Measurements from ENCODE around the gene SYT13. TPM values are rescaled to one million over a fixed set of nuclear protein-coding genes. Genes with fewer than 3 reads are reported as not detected.

The SYT13 gene
- total RNA-seq, 1 donor from 2014 or later: 0.50 TPM

- H3K4me1 Mint-ChIP-seq (ENCODE audit: low read depth, unreplicated experiment): peaks cover 1% of the 10 kb centered on the region
- Histone ChIP-seq H3K27ac (ENCODE audit: low read depth, low read length) (no peak overlapping the region), H3K27me3 (ENCODE audit: insufficient read depth, low read length) (no peaks in the 10 kb centered on the region), H3K36me3 (ENCODE audit: insufficient read depth, low read length) (no peaks in the 10 kb centered on the region), H3K79me2 (ENCODE audit: insufficient read depth, low read length) (no peaks in the 10 kb centered on the region), H3K4me2 (ENCODE audit: low read length) (no peak overlapping the region), H3K4me1 (ENCODE audit: insufficient read depth, low read length) (no peaks in the 10 kb centered on the region), H3K4me3 (ENCODE audit: insufficient read depth, low read depth, low read length) (no peak overlapping the region), H2AFZ (ENCODE audit: low read depth, low read length) (no peak overlapping the region), H3K9me3 (ENCODE audit: insufficient read depth, low read depth, low read length) (no peaks in the 10 kb centered on the region), H4K20me1 (ENCODE audit: insufficient read depth, low read length) (no peaks in the 10 kb centered on the region), H3K9ac (ENCODE audit: low read length) (no peak overlapping the region)
- TF ChIP-seq, protein P1, sequence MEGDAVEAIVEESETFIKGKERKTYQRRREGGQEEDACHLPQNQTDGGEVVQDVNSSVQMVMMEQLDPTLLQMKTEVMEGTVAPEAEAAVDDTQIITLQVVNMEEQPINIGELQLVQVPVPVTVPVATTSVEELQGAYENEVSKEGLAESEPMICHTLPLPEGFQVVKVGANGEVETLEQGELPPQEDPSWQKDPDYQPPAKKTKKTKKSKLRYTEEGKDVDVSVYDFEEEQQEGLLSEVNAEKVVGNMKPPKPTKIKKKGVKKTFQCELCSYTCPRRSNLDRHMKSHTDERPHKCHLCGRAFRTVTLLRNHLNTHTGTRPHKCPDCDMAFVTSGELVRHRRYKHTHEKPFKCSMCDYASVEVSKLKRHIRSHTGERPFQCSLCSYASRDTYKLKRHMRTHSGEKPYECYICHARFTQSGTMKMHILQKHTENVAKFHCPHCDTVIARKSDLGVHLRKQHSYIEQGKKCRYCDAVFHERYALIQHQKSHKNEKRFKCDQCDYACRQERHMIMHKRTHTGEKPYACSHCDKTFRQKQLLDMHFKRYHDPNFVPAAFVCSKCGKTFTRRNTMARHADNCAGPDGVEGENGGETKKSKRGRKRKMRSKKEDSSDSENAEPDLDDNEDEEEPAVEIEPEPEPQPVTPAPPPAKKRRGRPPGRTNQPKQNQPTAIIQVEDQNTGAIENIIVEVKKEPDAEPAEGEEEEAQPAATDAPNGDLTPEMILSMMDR (IDR thresholded peaks at IDR 0.05; ENCODE audit: insufficient read depth, low read depth, low read length): no peak
- TF ChIP-seq EZH2 (IDR thresholded peaks at IDR 0.05; ENCODE audit: insufficient read depth, low read length): no peak
- H3K9me3 Mint-ChIP-seq (ENCODE audit: unreplicated experiment): no peaks in the 10 kb centered on the region
- FAIRE-seq: no peak
- no peak overlapping the region for H3K4me3 Mint-ChIP-seq (ENCODE audit: unreplicated experiment)
- peaks cover 37% of the 10 kb centered on the region for H3K27me3 Mint-ChIP-seq (ENCODE audit: low read depth, unreplicated experiment)
- no peak for DNase-seq (ENCODE audit: low read depth)
- no peak overlapping the region for H3K27ac Mint-ChIP-seq (ENCODE audit: unreplicated experiment)
- H3K36me3 Mint-ChIP-seq (ENCODE audit: low read depth, unreplicated experiment): no peaks in the 10 kb centered on the region
Observed at GRCh38 chr11:45247433-45247832, 38.7 kb downstream of the SYT13 start.

- Histone ChIP-seq H3K27ac (ENCODE audit: low read depth, low read length) (no peak overlapping the region), H3K4me3 (ENCODE audit: insufficient read depth, low read depth, low read length) (no peak overlapping the region), H3K4me1 (ENCODE audit: insufficient read depth, low read length) (no peaks in the 10 kb centered on the region), H3K79me2 (ENCODE audit: insufficient read depth, low read length) (no peaks in the 10 kb centered on the region), H3K36me3 (ENCODE audit: insufficient read depth, low read length) (no peaks in the 10 kb centered on the region), H3K27me3 (ENCODE audit: insufficient read depth, low read length) (no peaks in the 10 kb centered on the region), H3K9me3 (ENCODE audit: insufficient read depth, low read depth, low read length) (no peaks in the 10 kb centered on the region), H3K4me2 (ENCODE audit: low read length) (no peak overlapping the region), H2AFZ (ENCODE audit: low read depth, low read length) (no peak overlapping the region), H3K9ac (ENCODE audit: low read length) (no peak overlapping the region), H4K20me1 (ENCODE audit: insufficient read depth, low read length) (no peaks in the 10 kb centered on the region)
- no peaks in the 10 kb centered on the region for H3K9me3 Mint-ChIP-seq (ENCODE audit: unreplicated experiment)
- no peak overlapping the region for H3K4me3 Mint-ChIP-seq (ENCODE audit: unreplicated experiment)
- H3K27me3 Mint-ChIP-seq (ENCODE audit: low read depth, unreplicated experiment): peaks cover 37% of the 10 kb centered on the region
- H3K27ac Mint-ChIP-seq (ENCODE audit: unreplicated experiment): no peak overlapping the region
- no peaks in the 10 kb centered on the region for H3K36me3 Mint-ChIP-seq (ENCODE audit: low read depth, unreplicated experiment)
- TF ChIP-seq, protein P1 (IDR thresholded peaks at IDR 0.05; ENCODE audit: insufficient read depth, low read depth, low read length): no peak
- no peak for TF ChIP-seq EZH2 (IDR thresholded peaks at IDR 0.05; ENCODE audit: insufficient read depth, low read length)
- FAIRE-seq: no peak
- no peak for DNase-seq (ENCODE audit: low read depth)
- peaks cover 1% of the 10 kb centered on the region for H3K4me1 Mint-ChIP-seq (ENCODE audit: low read depth, unreplicated experiment)
Observed at GRCh38 chr11:45246241-45246640, 39.9 kb downstream of the SYT13 start.

DNA sequence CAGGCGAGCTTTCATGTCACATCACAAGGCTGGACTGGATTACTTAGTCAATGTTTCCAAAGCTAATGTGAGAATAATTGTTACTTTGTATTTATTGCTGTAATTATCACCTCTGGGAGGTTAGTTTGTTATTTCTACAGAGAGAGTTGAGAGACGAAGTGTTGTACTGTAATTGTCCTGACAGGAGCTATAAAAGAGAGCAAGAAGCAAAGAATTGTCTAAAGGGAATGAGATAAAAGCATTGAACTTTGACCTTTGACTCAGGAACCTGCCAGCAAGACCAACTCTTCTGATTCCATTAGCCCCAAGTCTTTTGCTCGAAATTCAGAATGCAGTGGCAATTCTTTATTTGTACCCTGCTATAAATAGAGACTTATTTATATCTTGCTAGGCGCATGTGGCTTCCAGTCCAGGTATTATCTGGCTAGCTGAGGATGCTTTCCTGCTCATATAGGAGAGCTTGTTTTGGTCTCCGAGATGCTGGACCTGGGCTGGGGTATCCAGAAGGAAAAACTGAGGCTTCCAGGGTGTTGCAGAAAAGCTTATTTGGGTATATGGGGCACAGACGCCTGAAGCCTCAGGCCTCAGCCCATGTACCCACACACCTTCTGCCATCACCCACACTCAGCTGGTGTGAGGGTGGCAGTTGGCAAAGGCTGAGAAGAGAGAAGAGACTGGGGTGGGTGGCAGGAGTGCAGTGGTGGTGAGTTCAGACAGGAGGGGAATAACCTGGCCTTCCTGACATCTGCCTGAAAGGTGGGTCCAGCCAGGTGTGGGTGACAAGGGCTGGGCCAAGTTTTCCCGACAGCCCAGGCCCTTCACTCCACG is 40.7 kb downstream of the SYT13 start:
- Histone ChIP-seq H3K4me1 (ENCODE audit: insufficient read depth, low read length) (no peaks in the 10 kb centered on the region), H3K4me2 (ENCODE audit: low read length) (no peak overlapping the region), H3K9me3 (ENCODE audit: insufficient read depth, low read depth, low read length) (no peaks in the 10 kb centered on the region), H3K27ac (ENCODE audit: low read depth, low read length) (no peak overlapping the region), H3K79me2 (ENCODE audit: insufficient read depth, low read length) (no peaks in the 10 kb centered on the region), H3K4me3 (ENCODE audit: insufficient read depth, low read depth, low read length) (no peak overlapping the region), H3K27me3 (ENCODE audit: insufficient read depth, low read length) (no peaks in the 10 kb centered on the region), H2AFZ (ENCODE audit: low read depth, low read length) (no peak overlapping the region), H3K36me3 (ENCODE audit: insufficient read depth, low read length) (no peaks in the 10 kb centered on the region), H3K9ac (ENCODE audit: low read length) (no peak overlapping the region), H4K20me1 (ENCODE audit: insufficient read depth, low read length) (no peaks in the 10 kb centered on the region)
- H3K36me3 Mint-ChIP-seq (ENCODE audit: low read depth, unreplicated experiment): no peaks in the 10 kb centered on the region
- no peak for DNase-seq (ENCODE audit: low read depth)
- H3K27ac Mint-ChIP-seq (ENCODE audit: unreplicated experiment): no peak overlapping the region
- FAIRE-seq: no peak
- no peaks in the 10 kb centered on the region for H3K9me3 Mint-ChIP-seq (ENCODE audit: unreplicated experiment)
- H3K4me3 Mint-ChIP-seq (ENCODE audit: unreplicated experiment): no peak overlapping the region
- H3K27me3 Mint-ChIP-seq (ENCODE audit: low read depth, unreplicated experiment): peaks cover 34% of the 10 kb centered on the region
- H3K4me1 Mint-ChIP-seq (ENCODE audit: low read depth, unreplicated experiment): peaks cover 1% of the 10 kb centered on the region
- TF ChIP-seq, protein P1 (IDR thresholded peaks at IDR 0.05; ENCODE audit: insufficient read depth, low read depth, low read length): no peak
- no peak for TF ChIP-seq EZH2 (IDR thresholded peaks at IDR 0.05; ENCODE audit: insufficient read depth, low read length)

All from astrocyte (in vitro differentiated cells and primary cell).